22Rv1 (cell line): ENCODE measurements around the gene AATK.

Source experiments
- H3K27ac ChIP-seq: fragments of 450-650 bp; 2 replicates; pipeline ENCODE4 v1.5.1; 2017
- CTCF ChIP-seq: fragments of 450-650 bp; IDR thresholded peaks from 2 replicates; pipeline ENCODE4 v1.5.1; 2017; ENCODE audit warnings: mild to moderate bottlenecking
- ZFX ChIP-seq: fragments of 450-650 bp; IDR thresholded peaks from 2 replicates; pipeline ENCODE4 v1.6.1; 2017; ENCODE audit warnings: antibody characterized with exemption, borderline replicate concordance

The AATK gene

GRCh38 chr17:81097943-81098308, 68.1 kb downstream of the AATK start:
- H3K27ac ChIP-seq: no peak overlapping the region
- TF ChIP-seq ZFX (no peak), CTCF (no peak)

GRCh38 chr17:81097134-81097942, 68.7 kb downstream of the AATK start:
- TF ChIP-seq CTCF: no peak
- no peak overlapping the region for H3K27ac ChIP-seq

- TF ChIP-seq ZFX (no peak), CTCF (no peak)
- H3K27ac ChIP-seq: no peak overlapping the region
Observed at GRCh38 chr17:81096741-81097133, 69.3 kb downstream of the AATK start.

- no peak overlapping the region for H3K27ac ChIP-seq
- TF ChIP-seq CTCF (no peak), ZFX (no peak)
Observed at GRCh38 chr17:81095383-81095762, 70.6 kb downstream of the AATK start.

- H3K27ac ChIP-seq: no peak overlapping the region
- TF ChIP-seq ZFX (no peak), CTCF (no peak)
Observed at GRCh38 chr17:81094509-81095382, 71.3 kb downstream of the AATK start.

GRCh38 chr17:81093619-81094508, 72.2 kb downstream of the AATK start:
- TF ChIP-seq CTCF (no peak), ZFX (no peak)
- no peak overlapping the region for H3K27ac ChIP-seq
